GM23248 (cell line): Measurements from ENCODE around the gene ADAD2.

Source experiments
- EZH2 ChIP-seq: fragments of 200-600 bp; sonication (generic); IDR thresholded peaks from 2 replicates; pipeline ENCODE4 v1.6.1; 2018; ENCODE audit warnings: antibody characterized with exemption, mild to moderate bottlenecking; ENCODE audit not compliant: insufficient read depth, poor library complexity, severe bottlenecking
- EZH2phosphoT487 ChIP-seq: fragments of 200-600 bp; sonication (generic); IDR thresholded peaks from 2 replicates; pipeline ENCODE4 v1.6.1; 2018; ENCODE audit warnings: antibody characterized with exemption, moderate library complexity, mild to moderate bottlenecking, low read depth; ENCODE audit not compliant: insufficient read depth

DNA sequence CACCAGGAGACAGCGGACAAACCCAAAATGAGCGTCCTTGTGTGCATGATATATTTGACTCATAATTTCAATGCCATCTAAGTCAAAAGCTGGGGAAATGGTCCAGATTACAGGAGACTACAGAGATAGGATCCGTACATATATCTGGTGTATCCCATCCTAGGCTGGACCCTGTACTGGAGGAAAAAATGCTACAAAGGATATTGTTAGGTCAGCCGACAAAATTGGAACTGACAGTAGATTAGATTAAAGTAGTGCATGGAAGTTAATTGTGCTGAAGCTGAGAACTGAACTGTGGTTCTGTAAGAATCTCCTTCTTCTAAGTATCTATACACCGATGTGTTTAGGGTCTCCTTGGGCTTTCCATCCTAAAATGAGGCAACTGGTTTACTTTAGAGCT, 24.6 kb downstream of the ADAD2 start:
- TF ChIP-seq EZH2: no peak
- no peak for TF ChIP-seq EZH2phosphoT487
